Chondrocyte (in vitro differentiated cells): ENCODE data around the gene COLEC12. TPM values are rescaled to one million over a fixed set of nuclear protein-coding genes. Genes with fewer than 3 reads are reported as not detected.

Experiments
- DNase-seq: peaks from one replicate; pipeline ENCODE4 v3.0.0; 2021; ENCODE audit warnings: mixed read lengths, low spot score
- H3K27ac Mint-ChIP-seq: one replicate; pipeline ENCODE4 v1.8.0; 2021; ENCODE audit warnings: mild to moderate bottlenecking, moderate library complexity, mixed read lengths; ENCODE audit not compliant: unreplicated experiment
- H3K27me3 Mint-ChIP-seq: 2 replicates; pipeline ENCODE4 v1.8.0; 2021; ENCODE audit warnings: low read depth, mixed read lengths
- H3K36me3 Mint-ChIP-seq: 2 replicates; pipeline ENCODE4 v1.8.0; 2021; ENCODE audit warnings: low read depth, mixed read lengths
- H3K4me1 Mint-ChIP-seq: 2 replicates; pipeline ENCODE4 v1.8.0; 2021; ENCODE audit warnings: low read depth, mild to moderate bottlenecking, mixed read lengths
- H3K4me3 Mint-ChIP-seq: one replicate; pipeline ENCODE4 v1.8.0; 2021; ENCODE audit warnings: mild to moderate bottlenecking, moderate library complexity, mixed read lengths; ENCODE audit not compliant: unreplicated experiment
- H3K9me3 Mint-ChIP-seq: 2 replicates; pipeline ENCODE4 v1.8.0; 2021; ENCODE audit warnings: low read depth, mixed read lengths
- total RNA-seq: library from RNA; stranded (reverse); gene quantifications from 3 replicates; pipeline ENCODE4 v1.2.1, GENCODE V29; 2021
- TF ChIP-seq, protein P1 (sequence below): fragments of 200-600 bp; sonication (generic); IDR thresholded peaks from 2 replicates; pipeline ENCODE4 v1.5.0; 2021; ENCODE audit warnings: antibody characterized with exemption, mild to moderate bottlenecking, moderate library complexity

COLEC12 gene
- total RNA-seq, 1 donor from 2014 or later = 2.1 TPM

DNA sequence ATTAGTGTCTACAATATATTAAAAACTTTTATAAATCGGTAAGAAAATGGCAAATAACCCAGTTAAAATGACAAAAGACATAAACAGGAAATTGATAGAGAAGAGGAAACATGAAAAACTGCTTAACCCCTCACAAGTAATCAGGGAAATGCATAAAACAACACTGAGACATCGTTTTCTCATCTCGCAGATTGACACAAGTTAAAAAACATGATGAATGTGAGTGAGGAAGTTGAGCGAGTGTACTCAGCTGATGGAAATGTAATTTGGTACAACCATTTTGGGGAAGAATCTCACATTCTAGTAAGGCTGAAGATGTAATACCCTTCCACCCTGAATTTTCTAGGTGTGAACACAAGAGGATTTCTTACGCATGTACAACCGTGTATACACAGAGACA is 214.7 kb downstream of the COLEC12 start:
- Mint-ChIP-seq H3K27me3 (no peaks in the 10 kb centered on the region), H3K27ac (no peak overlapping the region), H3K4me3 (no peak overlapping the region), H3K36me3 (no peaks in the 10 kb centered on the region), H3K9me3 (no peaks in the 10 kb centered on the region), H3K4me1 (no peaks in the 10 kb centered on the region)
- DNase-seq = no peak
- TF ChIP-seq, protein P1, sequence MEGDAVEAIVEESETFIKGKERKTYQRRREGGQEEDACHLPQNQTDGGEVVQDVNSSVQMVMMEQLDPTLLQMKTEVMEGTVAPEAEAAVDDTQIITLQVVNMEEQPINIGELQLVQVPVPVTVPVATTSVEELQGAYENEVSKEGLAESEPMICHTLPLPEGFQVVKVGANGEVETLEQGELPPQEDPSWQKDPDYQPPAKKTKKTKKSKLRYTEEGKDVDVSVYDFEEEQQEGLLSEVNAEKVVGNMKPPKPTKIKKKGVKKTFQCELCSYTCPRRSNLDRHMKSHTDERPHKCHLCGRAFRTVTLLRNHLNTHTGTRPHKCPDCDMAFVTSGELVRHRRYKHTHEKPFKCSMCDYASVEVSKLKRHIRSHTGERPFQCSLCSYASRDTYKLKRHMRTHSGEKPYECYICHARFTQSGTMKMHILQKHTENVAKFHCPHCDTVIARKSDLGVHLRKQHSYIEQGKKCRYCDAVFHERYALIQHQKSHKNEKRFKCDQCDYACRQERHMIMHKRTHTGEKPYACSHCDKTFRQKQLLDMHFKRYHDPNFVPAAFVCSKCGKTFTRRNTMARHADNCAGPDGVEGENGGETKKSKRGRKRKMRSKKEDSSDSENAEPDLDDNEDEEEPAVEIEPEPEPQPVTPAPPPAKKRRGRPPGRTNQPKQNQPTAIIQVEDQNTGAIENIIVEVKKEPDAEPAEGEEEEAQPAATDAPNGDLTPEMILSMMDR = no peak

DNA sequence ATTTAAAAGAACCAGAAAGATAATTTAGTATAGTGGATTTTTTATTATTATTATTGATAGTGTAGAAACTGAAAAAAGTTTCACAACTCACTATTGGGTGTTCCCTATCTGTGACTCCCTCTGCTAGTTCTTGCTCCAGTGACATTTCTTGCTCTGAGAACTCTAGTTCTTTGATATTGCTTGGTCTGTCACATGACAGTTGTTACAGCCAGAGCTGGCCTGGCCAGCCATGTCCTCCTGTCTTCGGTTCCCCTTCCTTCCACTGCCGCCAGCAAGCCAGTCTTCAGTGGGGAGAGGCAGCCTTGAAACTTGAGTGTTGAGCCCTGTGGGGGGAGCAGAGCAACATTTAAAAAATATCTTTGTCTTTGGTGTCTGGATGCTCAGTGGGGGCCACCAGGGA is 225.0 kb downstream of the COLEC12 start:
- Mint-ChIP-seq H3K9me3 (peaks cover 3% of the 10 kb centered on the region), H3K4me3 (no peak overlapping the region), H3K27ac (no peak overlapping the region), H3K4me1 (no peaks in the 10 kb centered on the region), H3K27me3 (no peaks in the 10 kb centered on the region), H3K36me3 (no peaks in the 10 kb centered on the region)
- TF ChIP-seq, protein P1 = no peak
- no peak for DNase-seq

DNA sequence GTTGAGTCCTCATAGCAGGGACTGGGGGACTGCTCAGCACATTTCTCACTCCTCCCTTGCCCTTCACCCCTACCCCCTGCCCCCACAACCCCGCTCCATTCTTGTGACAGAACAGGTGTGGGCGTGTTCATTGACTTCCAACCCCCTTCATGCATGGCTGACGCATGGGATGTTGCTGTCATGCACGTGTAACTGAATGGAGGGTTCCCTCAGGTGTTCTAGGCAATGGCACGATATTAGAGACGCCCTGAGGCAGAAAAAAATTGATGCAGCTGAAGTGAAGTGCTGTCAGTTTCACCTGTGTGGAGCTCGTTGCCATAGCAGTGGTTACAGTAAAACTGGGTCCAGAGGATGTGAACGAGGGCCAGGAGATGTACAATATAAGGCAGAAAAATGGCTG is 226.2 kb downstream of the COLEC12 start:
- TF ChIP-seq, protein P1 = no peak
- H3K27ac Mint-ChIP-seq = no peak overlapping the region

DNA sequence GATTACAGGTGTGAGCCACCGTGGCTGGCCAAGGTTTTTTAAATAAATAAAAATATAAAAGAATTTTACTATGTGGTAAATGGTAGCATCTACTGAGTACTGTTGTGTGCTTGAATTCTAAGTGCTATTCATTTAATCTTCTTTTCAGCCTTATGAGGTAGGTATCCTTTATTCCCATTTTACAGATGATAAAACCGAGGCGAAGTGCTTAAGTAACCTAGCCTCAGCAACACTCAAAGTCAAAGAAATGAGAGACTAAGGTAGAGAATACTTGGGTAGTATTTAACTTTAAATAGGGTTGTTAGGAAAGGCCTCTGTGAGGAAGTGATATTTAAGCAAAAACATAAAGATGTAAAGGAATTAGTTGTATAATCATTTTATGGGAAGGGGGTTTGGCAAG is 227.0 kb downstream of the COLEC12 start:
- Mint-ChIP-seq H3K9me3 (peaks cover 3% of the 10 kb centered on the region), H3K36me3 (no peaks in the 10 kb centered on the region), H3K4me3 (no peak overlapping the region), H3K4me1 (peaks cover 11% of the 10 kb centered on the region), H3K27ac (no peak overlapping the region), H3K27me3 (no peaks in the 10 kb centered on the region)
- DNase-seq = no peak
- TF ChIP-seq, protein P1 = no peak

More for the DNA sequence above, 226.2 kb downstream of the COLEC12 start:
- Mint-ChIP-seq H3K36me3 (no peaks in the 10 kb centered on the region), H3K9me3 (peaks cover 3% of the 10 kb centered on the region), H3K4me3 (no peak overlapping the region), H3K27me3 (no peaks in the 10 kb centered on the region), H3K4me1 (peaks cover 5% of the 10 kb centered on the region)
- no peak for DNase-seq

DNA sequence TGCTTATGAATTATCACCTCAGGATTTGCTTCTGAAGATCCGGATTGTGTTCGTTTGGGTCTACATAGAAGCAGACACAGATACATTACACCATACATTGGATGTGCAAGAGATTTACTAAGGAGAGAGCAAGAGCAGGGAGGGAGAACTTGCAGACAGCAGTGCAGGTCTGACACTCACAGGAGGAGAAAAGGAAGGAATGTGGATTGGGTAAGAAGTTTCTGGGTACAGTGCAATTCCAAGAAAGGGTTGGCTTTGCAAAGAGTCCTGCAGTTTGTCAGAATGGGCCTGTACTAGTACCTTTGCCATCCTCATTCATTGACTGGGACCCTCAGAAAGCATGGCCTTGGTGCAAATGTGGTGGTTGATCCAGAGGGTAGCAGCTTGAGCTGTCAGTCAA is 227.9 kb downstream of the COLEC12 start:
- H3K27ac Mint-ChIP-seq = no peak overlapping the region
- DNase-seq = no peak
- TF ChIP-seq, protein P1 = no peak
- H3K9me3 Mint-ChIP-seq = peaks cover 1% of the 10 kb centered on the region
- H3K36me3 Mint-ChIP-seq = no peaks in the 10 kb centered on the region
- no peaks in the 10 kb centered on the region for H3K27me3 Mint-ChIP-seq
- peaks cover 13% of the 10 kb centered on the region for H3K4me1 Mint-ChIP-seq
- H3K4me3 Mint-ChIP-seq = no peak overlapping the region
